Fibroblast of lung (primary cell): Measurements from ENCODE around the gene TEAD3.

Experiments used
- CTCF ChIP-seq, 2 donors: IDR thresholded peaks in 1 of 2; conservative IDR thresholded peaks in 1 of 2; 1 replicate in 1 of 2; 2 replicates in 1 of 2; pipeline ENCODE4 v1.5.1; 2011 to 2012; ENCODE audit warnings: low read length in 2 of 2, control low read depth in 1 of 2, inconsistent platforms in 1 of 2, low read depth in 1 of 2, mild to moderate bottlenecking in 1 of 2
- EZH2 ChIP-seq: IDR thresholded peaks from 2 replicates; pipeline ENCODE4 v1.5.1; 2012; ENCODE audit warnings: low read length, control low read depth, mild to moderate bottlenecking; ENCODE audit errors: missing control alignments

GRCh38 chr6:35483490-35483889, 13.4 kb downstream of the TEAD3 start:
- no peak for TF ChIP-seq CTCF (conservative IDR thresholded peaks at IDR 0.05 in 1 of 2, IDR thresholded peaks at IDR 0.05 in 1 of 2; ENCODE audit: low read depth in 1 of 2, low read length in 2 of 2)
- TF ChIP-seq EZH2: no peak
